Neuronal stem cell (in vitro differentiated cells): ENCODE data around the gene STK10.

ENCODE experiments used
- DNase-seq: peaks from one replicate; pipeline ENCODE4 v3.0.0-alpha.2; 2013; ENCODE audit warnings: low spot score
- H2AFZ ChIP-seq: one replicate; pipeline ENCODE4 v1.6.1; 2013; ENCODE audit warnings: mild to moderate bottlenecking, low read length, inconsistent platforms
- H2AK5ac ChIP-seq: 2 replicates; pipeline ENCODE4 v1.6.1; 2013; ENCODE audit warnings: low read depth, mild to moderate bottlenecking, inconsistent platforms, low read length, moderate library complexity, mixed read lengths
- H2BK120ac ChIP-seq: 2 replicates; pipeline ENCODE4 v1.6.1; 2013; ENCODE audit warnings: low read depth, mild to moderate bottlenecking, inconsistent platforms, low read length, moderate library complexity, mixed read lengths
- H2BK12ac ChIP-seq: one replicate; pipeline ENCODE4 v1.6.1; 2013; ENCODE audit warnings: low read length, inconsistent platforms
- H2BK15ac ChIP-seq: 2 replicates; pipeline ENCODE4 v1.6.1; 2013; ENCODE audit warnings: mild to moderate bottlenecking, low read length, inconsistent platforms, mixed read lengths
- H2BK5ac ChIP-seq: one replicate; pipeline ENCODE4 v1.6.1; 2013; ENCODE audit warnings: inconsistent platforms, mild to moderate bottlenecking, low read length, moderate library complexity
- H3K14ac ChIP-seq: one replicate; pipeline ENCODE4 v1.6.1; 2013; ENCODE audit warnings: low read length, inconsistent platforms
- H3K18ac ChIP-seq: 2 replicates; pipeline ENCODE4 v1.6.1; 2013; ENCODE audit warnings: low read length, inconsistent platforms
- H3K23ac ChIP-seq: 2 replicates; pipeline ENCODE4 v1.6.1; 2013; ENCODE audit warnings: low read depth, mild to moderate bottlenecking, mixed read lengths, low read length, inconsistent platforms; ENCODE audit not compliant: poor library complexity
- H3K27ac ChIP-seq: replicated peaks from 3 replicates; pipeline ENCODE4 v1.5.1; 2013; ENCODE audit warnings: low read length, inconsistent platforms
- H3K27me3 ChIP-seq, 3 experiments: 2 replicates each; pipeline ENCODE4 v1.6.1; 2013; ENCODE audit warnings: low read length in 3 of 3, mild to moderate bottlenecking in 2 of 3, inconsistent platforms in 1 of 3, low read depth in 1 of 3, mixed read lengths in 1 of 3, moderate library complexity in 1 of 3; ENCODE audit not compliant: control insufficient read depth in 3 of 3, insufficient read depth in 3 of 3
- H3K36me3 ChIP-seq, 2 donors: replicated peaks in 1 of 2; 2 replicates each; pipeline ENCODE4 v1.6.1; 2013; ENCODE audit warnings: low read length in 2 of 2; ENCODE audit not compliant: control insufficient read depth in 2 of 2, insufficient read depth in 2 of 2
- H3K4ac ChIP-seq: 2 replicates; pipeline ENCODE4 v1.6.1; 2013; ENCODE audit warnings: inconsistent platforms, mild to moderate bottlenecking, low read length, moderate library complexity
- H3K4me1 ChIP-seq, 2 donors: 1 replicate in 1 of 2; 2 replicates in 1 of 2; pipeline ENCODE4 v1.6.1; 2013; ENCODE audit warnings: low read length in 2 of 2, low read depth in 1 of 2; ENCODE audit not compliant: control insufficient read depth in 2 of 2, insufficient read depth in 1 of 2
- H3K4me2 ChIP-seq: one replicate; pipeline ENCODE4 v1.6.1; 2013; ENCODE audit warnings: mild to moderate bottlenecking, low read length, inconsistent platforms; ENCODE audit not compliant: insufficient read depth, poor library complexity, severe bottlenecking
- H3K4me3 ChIP-seq, 2 donors: 2 replicates each; pipeline ENCODE4 v1.5.1; 2013; ENCODE audit warnings: low read length in 2 of 2, mild to moderate bottlenecking in 2 of 2, inconsistent platforms in 1 of 2, moderate library complexity in 1 of 2
- H3K79me1 ChIP-seq: one replicate; pipeline ENCODE4 v1.6.1; 2013; ENCODE audit warnings: low read depth, mild to moderate bottlenecking, inconsistent platforms, low read length, moderate library complexity
- H3K9ac ChIP-seq: one replicate; pipeline ENCODE4 v1.6.1; 2013; ENCODE audit warnings: mild to moderate bottlenecking, low read depth, low read length, inconsistent platforms; ENCODE audit not compliant: poor library complexity
- H3K9me3 ChIP-seq, 2 donors: replicated peaks in 1 of 2; 2 replicates each; pipeline versions ENCODE3 to v1.6.1; 2013; ENCODE audit warnings: low read length in 2 of 2, mild to moderate bottlenecking in 2 of 2, inconsistent platforms in 1 of 2, low read depth in 1 of 2, mixed read lengths in 1 of 2, moderate library complexity in 1 of 2; ENCODE audit not compliant: control insufficient read depth in 2 of 2, insufficient read depth in 1 of 2
- H4K8ac ChIP-seq: one replicate; pipeline ENCODE4 v1.6.1; 2013; ENCODE audit warnings: low read depth, mild to moderate bottlenecking, inconsistent platforms, low read length, moderate library complexity
- H4K91ac ChIP-seq: one replicate; pipeline ENCODE4 v1.6.1; 2013; ENCODE audit warnings: low read length, low read depth, mild to moderate bottlenecking, inconsistent platforms; ENCODE audit not compliant: poor library complexity
- WGBS, 2 donors: extraction: QIAGEN DNeasy Blood & Tissue Kit; methylation state at CpG; one replicate each; pipeline ENCODE4 v1.1.7; 2013; ENCODE audit warnings: missing lambda C conversion rate in 2 of 2, mixed read lengths in 1 of 2; ENCODE audit not compliant: insufficient read length in 2 of 2, insufficient replicate concordance in 1 of 2; ENCODE audit errors: extremely low coverage in 2 of 2; 5-methylcytosine and 5-hydroxymethylcytosine counted together

STK10 gene

DNA sequence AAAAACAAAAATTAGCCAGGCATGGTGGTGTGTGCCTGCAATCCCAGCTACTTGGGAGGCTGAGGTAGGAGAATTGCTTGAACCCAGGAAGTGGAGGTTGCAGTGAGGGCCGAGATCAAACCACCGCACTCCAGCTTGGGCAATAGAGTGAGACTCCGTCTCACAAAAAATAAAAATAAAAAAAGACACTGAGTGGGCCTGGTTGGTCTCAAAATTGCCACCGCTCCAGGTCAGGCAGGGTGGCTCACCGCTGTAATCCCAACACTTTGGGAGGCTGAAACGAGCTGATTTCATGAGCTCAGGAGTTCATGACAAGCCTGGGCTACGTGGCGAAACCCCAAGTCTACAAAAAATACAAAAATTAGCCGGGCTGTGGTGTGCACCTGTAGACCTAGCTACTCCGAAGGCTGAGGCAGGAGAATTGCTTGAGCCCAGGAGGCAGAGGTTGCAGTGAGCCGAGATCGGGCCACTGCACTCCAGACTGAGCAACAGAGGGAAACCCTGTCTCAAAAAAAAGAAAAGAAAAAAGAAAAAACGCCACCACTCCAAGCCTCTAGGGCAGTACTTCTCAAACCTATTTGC lies 1.8 kb downstream of the STK10 start:
- no CpG with 5 or more reads among the region's 13 CpGs for WGBS, 2 donors
- no peak overlapping the region for H2AK5ac ChIP-seq
- no peak overlapping the region for H3K4me3 ChIP-seq

DNA sequence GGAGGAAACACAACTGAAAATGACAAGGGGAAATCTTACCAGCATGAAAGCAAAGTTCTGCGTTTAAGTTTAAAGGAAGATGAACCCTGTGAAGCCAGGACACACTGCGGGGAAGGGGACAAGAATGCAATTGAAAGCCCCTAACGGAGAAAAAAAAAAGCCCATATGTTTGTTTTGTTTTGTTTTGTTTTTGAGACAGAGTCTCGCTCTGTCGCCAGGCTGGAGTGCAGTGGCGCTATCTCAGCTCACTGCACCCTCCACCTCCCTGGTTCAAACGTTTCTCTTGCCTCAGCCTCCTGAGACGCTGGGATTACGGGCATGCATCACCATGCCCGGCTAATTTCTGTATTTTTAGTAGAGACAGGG lies 2.9 kb downstream of the STK10 start:
- Histone ChIP-seq H3K14ac (no peak overlapping the region), H3K9ac (no peak overlapping the region), H3K27ac (no peak overlapping the region), H3K23ac (no peak overlapping the region), H3K18ac (no peak overlapping the region), H4K8ac (no peak overlapping the region), H2BK120ac (no peak overlapping the region), H3K4me2 (no peak overlapping the region), H4K91ac (no peak overlapping the region), H2BK15ac (no peak overlapping the region), H3K36me3 (peaks cover 0 to 3% of the 10 kb centered on the region in 2 donors), H3K4ac (no peak overlapping the region), H3K4me3 (no peak overlapping the region), H2BK12ac (no peak overlapping the region), H2BK5ac (no peak overlapping the region), H2AFZ (no peak overlapping the region), H2AK5ac (no peak overlapping the region), H3K27me3 (no peaks in the 10 kb centered on the region), H3K9me3 (no peaks in the 10 kb centered on the region), H3K79me1 (no peaks in the 10 kb centered on the region), H3K4me1 (peaks cover 2 to 4% of the 10 kb centered on the region in 2 donors)
- whole genome bisulfite sequencing, 2 donors = no CpG with 5 or more reads among the region's 10 CpGs
- no peak for DNase-seq

More for the DNA sequence above, 1.8 kb downstream of the STK10 start:
- Histone ChIP-seq H4K91ac (no peak overlapping the region), H3K18ac (no peak overlapping the region), H3K4me2 (no peak overlapping the region), H3K4ac (no peak overlapping the region), H3K27ac (no peak overlapping the region), H3K9ac (no peak overlapping the region), H2BK5ac (no peak overlapping the region), H3K14ac (no peak overlapping the region), H2AFZ (no peak overlapping the region), H2BK12ac (no peak overlapping the region), H3K23ac (no peak overlapping the region), H3K4me1 (peaks cover 2 to 4% of the 10 kb centered on the region in 2 donors), H3K27me3 (no peaks in the 10 kb centered on the region), H2BK120ac (no peak overlapping the region), H3K9me3 (no peaks in the 10 kb centered on the region), H3K79me1 (no peaks in the 10 kb centered on the region), H3K36me3 (peaks cover 0 to 3% of the 10 kb centered on the region in 2 donors), H2BK15ac (no peak overlapping the region), H4K8ac (no peak overlapping the region)
- no peak for DNase-seq

DNA sequence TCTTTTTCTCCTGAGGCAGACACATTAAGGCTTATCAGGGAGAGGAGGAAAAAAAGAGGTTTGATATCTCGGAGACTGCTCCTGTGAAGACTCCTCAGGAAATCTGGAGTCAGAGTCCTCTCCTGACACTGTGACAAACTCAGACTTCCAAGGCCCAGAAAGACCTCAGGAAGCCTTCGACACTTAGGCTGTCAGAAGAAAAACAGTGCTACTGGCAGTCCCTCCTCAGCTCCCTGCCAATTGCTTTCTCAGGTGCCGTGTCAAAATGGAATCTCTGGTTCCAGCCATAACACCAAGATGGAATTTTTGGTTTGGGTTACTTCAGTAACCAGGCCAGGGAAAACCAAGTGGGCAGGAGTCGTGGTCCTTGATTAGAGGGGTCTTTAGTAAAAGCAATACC lies 4.1 kb downstream of the STK10 start:
- WGBS, 2 donors = no CpG with 5 or more reads among the region's 4 CpGs
- Histone ChIP-seq H3K9ac (no peak overlapping the region), H2BK15ac (no peak overlapping the region), H3K36me3 (peaks cover 0 to 3% of the 10 kb centered on the region in 2 donors), H3K4me3 (no peak overlapping the region), H4K91ac (no peak overlapping the region), H3K4me1 (peaks cover 4 to 5% of the 10 kb centered on the region in 2 donors), H3K79me1 (peaks cover 2% of the 10 kb centered on the region), H2BK120ac (no peak overlapping the region), H4K8ac (no peak overlapping the region), H3K27me3 (no peaks in the 10 kb centered on the region), H2BK5ac (no peak overlapping the region), H3K27ac (no peak overlapping the region), H3K4me2 (no peak overlapping the region), H2BK12ac (no peak overlapping the region), H3K23ac (no peak overlapping the region), H2AFZ (no peak overlapping the region), H3K14ac (no peak overlapping the region), H3K9me3 (no peaks in the 10 kb centered on the region), H3K18ac (no peak overlapping the region), H3K4ac (no peak overlapping the region), H2AK5ac (no peak overlapping the region)
- no peak for DNase-seq

DNA sequence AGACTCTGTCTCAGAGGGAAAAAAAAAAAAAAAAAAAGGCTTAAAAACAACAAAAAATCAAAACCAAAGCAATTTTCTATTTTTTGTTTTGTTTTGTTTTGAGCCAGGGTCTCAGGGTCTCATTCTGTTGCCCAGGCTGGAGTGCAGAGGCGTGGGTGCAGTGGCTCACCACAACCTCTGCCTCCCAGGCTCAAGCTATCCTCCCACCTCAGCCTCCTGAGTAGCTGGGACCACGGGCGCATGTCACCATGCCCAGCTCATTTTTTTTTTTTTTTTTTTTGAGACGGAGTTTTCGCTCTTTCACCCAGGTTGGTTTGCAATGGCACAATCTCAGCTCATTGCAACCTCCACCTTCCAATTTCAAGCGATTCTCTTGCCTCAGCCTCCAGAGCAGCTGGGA lies 5.7 kb downstream of the STK10 start:
- Histone ChIP-seq H2BK5ac (no peak overlapping the region), H4K8ac (no peak overlapping the region), H3K27ac (no peak overlapping the region), H3K27me3 (no peaks in the 10 kb centered on the region), H2AFZ (no peak overlapping the region), H4K91ac (no peak overlapping the region), H3K14ac (no peak overlapping the region), H3K9me3 (no peaks in the 10 kb centered on the region), H2AK5ac (no peak overlapping the region), H3K4ac (no peak overlapping the region), H3K4me3 (no peak overlapping the region), H3K36me3 (peaks cover 0 to 3% of the 10 kb centered on the region in 2 donors), H2BK15ac (no peak overlapping the region), H3K4me2 (no peak overlapping the region), H3K23ac (no peak overlapping the region), H3K9ac (no peak overlapping the region), H3K4me1 (peaks cover 5 to 12% of the 10 kb centered on the region in 2 donors), H2BK120ac (no peak overlapping the region), H3K79me1 (peaks cover 2% of the 10 kb centered on the region), H3K18ac (no peak overlapping the region), H2BK12ac (no peak overlapping the region)
- no CpG with 5 or more reads among the region's 6 CpGs for WGBS, 2 donors
- no peak for DNase-seq
